NCI-H345 treated with DMSO at 0.1 percent for 48 hours (cell line): ENCODE data around the gene PARD3B.
"Not testable (repeated sequence)": the region's sequence is repeated elsewhere in the genome, so short reads cannot be mapped to it uniquely, and the experiment has no call there.

Source experiments
- DNase-seq: peaks from one replicate; lab custom pipeline; 2025; ENCODE audit not compliant: unreplicated experiment; lab: John Stamatoyannopoulos, UW

PARD3B gene

GRCh38 chr2:204541637-204542036 lies 3.6 kb upstream of the PARD3B start:
- DNase-seq: no peak

- DNase-seq: no peak
These were observed 2.2 kb upstream of the PARD3B start for GRCh38 chr2:204542982-204543608.

- DNase-seq: peak; percentile 38
These were observed 823 bp downstream of the PARD3B start for GRCh38 chr2:204545861-204546735.

GRCh38 chr2:204550751-204551511 lies 5.7 kb downstream of the PARD3B start:
- no peak for DNase-seq

- no peak for DNase-seq
These were observed 6.2 kb downstream of the PARD3B start for GRCh38 chr2:204551512-204551863.

GRCh38 chr2:204557604-204558003 lies 12.3 kb downstream of the PARD3B start:
- no peak for DNase-seq

GRCh38 chr2:204559358-204559757 lies 14.1 kb downstream of the PARD3B start:
- not testable (repeated sequence) for DNase-seq

- DNase-seq: no peak
These were observed 15.6 kb downstream of the PARD3B start for GRCh38 chr2:204560902-204561301.

- no peak for DNase-seq
These were observed 16.5 kb downstream of the PARD3B start for GRCh38 chr2:204561771-204562170.

- no peak for DNase-seq
These were observed 21.2 kb downstream of the PARD3B start for GRCh38 chr2:204566439-204566838.

- DNase-seq: no peak
These were observed 25.1 kb downstream of the PARD3B start for GRCh38 chr2:204570421-204570820.

GRCh38 chr2:204571041-204571440 lies 25.8 kb downstream of the PARD3B start:
- no peak for DNase-seq

- no peak for DNase-seq
These were observed 26.6 kb downstream of the PARD3B start for GRCh38 chr2:204571911-204572310.

GRCh38 chr2:204573221-204573620 lies 27.9 kb downstream of the PARD3B start:
- no peak for DNase-seq

GRCh38 chr2:204574486-204574885 lies 29.2 kb downstream of the PARD3B start:
- DNase-seq: no peak

- DNase-seq: no peak
These were observed 30.2 kb downstream of the PARD3B start for GRCh38 chr2:204575463-204575862.

GRCh38 chr2:204576362-204576979 lies 31.2 kb downstream of the PARD3B start:
- DNase-seq: no peak

- no peak for DNase-seq
These were observed 33.8 kb downstream of the PARD3B start for GRCh38 chr2:204578928-204579598.

- no peak for DNase-seq
These were observed 36.7 kb downstream of the PARD3B start for GRCh38 chr2:204581946-204582345.

- no peak for DNase-seq
These were observed 38.5 kb downstream of the PARD3B start for GRCh38 chr2:204583773-204584172.

GRCh38 chr2:204585930-204586329 lies 40.7 kb downstream of the PARD3B start:
- DNase-seq: no peak
